Mesodermal cell (in vitro differentiated cells): ENCODE measurements around the gene POMT2. TPM values are rescaled to one million over a fixed set of nuclear protein-coding genes. Genes with fewer than 3 reads are reported as not detected.

Experiments
- H3K27ac ChIP-seq: 2 replicates; pipeline ENCODE4 v1.7.0; 2013; ENCODE audit warnings: mild to moderate bottlenecking, low read depth, low read length, moderate library complexity; ENCODE audit not compliant: severe bottlenecking
- H3K36me3 ChIP-seq: 2 replicates; pipeline ENCODE4 v1.7.1; 2013; ENCODE audit warnings: mild to moderate bottlenecking, low read length, moderate library complexity; ENCODE audit not compliant: control insufficient read depth, insufficient read depth
- H3K4me1 ChIP-seq: one replicate; pipeline ENCODE4 v1.7.1; 2013; ENCODE audit warnings: mild to moderate bottlenecking, low read length; ENCODE audit not compliant: insufficient read depth, control insufficient read depth, poor library complexity, severe bottlenecking
- H3K4me3 ChIP-seq: 2 replicates; pipeline ENCODE4 v1.7.0; 2013; ENCODE audit warnings: low read length, control low read depth, mild to moderate bottlenecking; ENCODE audit not compliant: insufficient read depth, poor library complexity, severe bottlenecking; ENCODE audit errors: extremely low read depth
- H3K9me3 ChIP-seq: 2 replicates; pipeline ENCODE4 v1.7.1; 2013; ENCODE audit warnings: mild to moderate bottlenecking, low read length, moderate library complexity; ENCODE audit not compliant: control insufficient read depth
- WGBS, 2 experiments: methylation state at CpG; one replicate each; pipeline ENCODE4 v1.1.5; 2013; ENCODE audit warnings: missing lambda C conversion rate in 2 of 2; ENCODE audit not compliant: insufficient coverage in 2 of 2; 5-methylcytosine and 5-hydroxymethylcytosine counted together
- polyA plus RNA-seq, 2 experiments: library from polyadenylated mRNA; stranded (reverse); fragments of 50-300 nt; gene quantifications; one replicate each; pipeline ENCODE4 v1.2.3, GENCODE V29; 2013

POMT2 gene, protein sequence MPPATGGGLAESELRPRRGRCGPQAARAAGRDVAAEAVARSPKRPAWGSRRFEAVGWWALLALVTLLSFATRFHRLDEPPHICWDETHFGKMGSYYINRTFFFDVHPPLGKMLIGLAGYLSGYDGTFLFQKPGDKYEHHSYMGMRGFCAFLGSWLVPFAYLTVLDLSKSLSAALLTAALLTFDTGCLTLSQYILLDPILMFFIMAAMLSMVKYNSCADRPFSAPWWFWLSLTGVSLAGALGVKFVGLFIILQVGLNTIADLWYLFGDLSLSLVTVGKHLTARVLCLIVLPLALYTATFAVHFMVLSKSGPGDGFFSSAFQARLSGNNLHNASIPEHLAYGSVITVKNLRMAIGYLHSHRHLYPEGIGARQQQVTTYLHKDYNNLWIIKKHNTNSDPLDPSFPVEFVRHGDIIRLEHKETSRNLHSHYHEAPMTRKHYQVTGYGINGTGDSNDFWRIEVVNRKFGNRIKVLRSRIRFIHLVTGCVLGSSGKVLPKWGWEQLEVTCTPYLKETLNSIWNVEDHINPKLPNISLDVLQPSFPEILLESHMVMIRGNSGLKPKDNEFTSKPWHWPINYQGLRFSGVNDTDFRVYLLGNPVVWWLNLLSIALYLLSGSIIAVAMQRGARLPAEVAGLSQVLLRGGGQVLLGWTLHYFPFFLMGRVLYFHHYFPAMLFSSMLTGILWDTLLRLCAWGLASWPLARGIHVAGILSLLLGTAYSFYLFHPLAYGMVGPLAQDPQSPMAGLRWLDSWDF
- 31.0 TPM for polyA plus RNA-seq (2013, experiment 1 of 2)
- 27.6 TPM for polyA plus RNA-seq (2013, experiment 2 of 2)

DNA sequence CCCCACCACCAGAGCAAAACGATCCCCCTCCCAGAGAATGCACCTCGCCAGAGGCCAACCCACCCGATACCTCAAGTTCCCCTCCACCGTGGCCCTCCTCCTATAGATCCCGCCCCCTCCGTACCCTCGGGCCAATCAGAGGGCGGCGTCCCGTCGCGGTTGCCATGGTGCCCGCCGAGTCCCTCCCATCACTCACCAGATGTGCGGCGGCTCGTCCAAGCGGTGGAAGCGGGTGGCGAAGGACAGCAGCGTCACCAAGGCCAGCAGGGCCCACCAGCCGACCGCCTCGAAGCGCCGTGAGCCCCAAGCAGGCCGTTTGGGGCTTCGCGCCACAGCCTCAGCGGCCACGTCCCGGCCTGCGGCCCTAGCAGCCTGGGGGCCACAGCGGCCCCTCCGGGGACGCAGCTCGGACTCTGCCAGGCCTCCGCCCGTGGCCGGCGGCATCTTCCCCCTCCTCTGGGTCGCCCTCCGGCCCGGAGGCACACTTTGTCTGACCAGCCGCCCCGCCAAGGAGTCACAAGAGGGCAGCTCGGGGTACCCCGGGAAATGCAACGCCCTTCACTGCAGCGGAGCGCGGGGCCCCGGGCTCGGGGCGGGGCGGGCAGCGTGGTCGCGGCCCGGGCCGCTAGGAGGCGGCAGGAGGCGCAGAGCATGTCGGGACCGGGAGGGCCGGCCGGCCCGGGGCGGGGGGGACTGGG lies at the start of gene POMT2:
Gene POMT2 (minus strand): TSS at position 646 of the 698 bp plus-strand sequence. CDS start 202 bp downstream, at position 444.
- H3K4me1 ChIP-seq: peaks cover 11% of the 10 kb centered on the region
- H3K36me3 ChIP-seq: no peaks in the 10 kb centered on the region
- no peaks in the 10 kb centered on the region for H3K9me3 ChIP-seq
- WGBS, 2 experiments: 0 to 1% methylated on average over 33 to 36 of the region's 69 CpGs
- H3K4me3 ChIP-seq: peak within 1 kb of the TSS; percentile 99
- H3K27ac ChIP-seq: peak within 1 kb of the TSS; percentile 98

DNA sequence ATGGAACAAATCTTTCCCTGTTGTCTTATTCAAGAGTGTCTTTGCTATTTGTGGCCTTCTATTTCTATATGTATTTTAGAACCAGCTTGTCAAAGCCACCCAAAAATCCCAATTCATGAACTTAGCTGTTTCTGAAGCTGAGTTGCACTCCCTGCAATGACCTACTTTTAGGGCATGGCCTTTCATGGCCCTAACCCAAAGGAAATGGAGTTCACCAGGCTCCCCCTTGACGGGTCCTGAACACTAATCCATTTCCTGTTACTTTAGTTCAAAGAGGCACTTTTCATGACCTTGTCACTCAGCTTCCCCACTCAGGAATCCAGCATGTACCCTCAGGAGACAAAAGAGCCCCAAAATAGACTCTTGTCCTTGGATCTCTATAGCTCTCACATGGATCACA lies 48.6 kb upstream of the POMT2 start:
- Histone ChIP-seq H3K36me3 (no peaks in the 10 kb centered on the region), H3K9me3 (no peaks in the 10 kb centered on the region), H3K4me1 (no peaks in the 10 kb centered on the region), H3K27ac (no peak overlapping the region), H3K4me3 (no peak overlapping the region)
- 71 to 100% methylated on average over 1 of the region's 1 CpG for WGBS, 2 experiments

DNA sequence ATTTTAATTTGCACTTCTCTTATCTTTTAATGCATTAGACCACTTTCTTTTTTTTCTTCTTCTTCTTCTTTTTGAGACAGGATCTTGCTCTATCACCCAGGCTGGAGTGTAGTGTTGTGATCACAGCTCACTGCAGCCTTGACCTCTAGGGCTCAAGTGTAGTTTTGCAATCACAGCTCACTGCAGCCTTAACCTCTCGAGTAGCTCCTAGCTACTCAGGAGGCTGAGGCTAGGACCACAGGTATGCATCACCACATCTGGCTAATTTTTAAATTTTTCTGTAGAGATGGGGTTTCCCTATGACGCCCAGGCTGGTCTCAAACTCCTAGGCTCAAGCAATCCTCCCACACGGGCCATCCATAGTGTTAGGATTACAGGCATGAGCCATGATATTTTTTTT lies 43.5 kb upstream of the POMT2 start:
- 95 to 100% methylated on average over 1 to 3 of the region's 3 CpGs for WGBS, 2 experiments
- Histone ChIP-seq H3K9me3 (no peaks in the 10 kb centered on the region), H3K36me3 (no peaks in the 10 kb centered on the region), H3K4me1 (no peaks in the 10 kb centered on the region), H3K27ac (no peak overlapping the region), H3K4me3 (no peak overlapping the region)

DNA sequence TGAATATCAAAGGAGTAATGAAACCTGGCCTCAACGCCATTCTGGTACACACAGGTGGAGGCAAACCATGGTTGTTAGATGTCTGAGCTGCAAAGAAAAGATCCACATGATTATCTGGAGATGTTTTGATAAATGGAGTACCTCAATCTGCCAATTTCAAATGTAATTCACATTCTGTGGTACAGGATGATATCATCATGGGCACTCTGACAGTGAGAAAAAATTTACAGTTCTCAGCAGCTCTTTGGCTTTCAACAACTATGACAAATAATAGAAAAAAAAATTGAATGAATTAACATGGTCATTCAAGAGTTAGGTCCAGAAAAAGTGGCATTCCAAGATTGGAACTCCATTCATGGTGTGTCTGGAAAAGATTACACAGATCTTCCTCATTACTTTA lies 38.9 kb upstream of the POMT2 start:
- 100% methylated on average over 1 of the region's 1 CpG; no CpG with 5 or more reads in 1 of the 2 experiments for WGBS, 2 experiments
- Histone ChIP-seq H3K4me1 (no peaks in the 10 kb centered on the region), H3K36me3 (no peaks in the 10 kb centered on the region), H3K27ac (no peak overlapping the region), H3K9me3 (no peaks in the 10 kb centered on the region), H3K4me3 (no peak overlapping the region)

DNA sequence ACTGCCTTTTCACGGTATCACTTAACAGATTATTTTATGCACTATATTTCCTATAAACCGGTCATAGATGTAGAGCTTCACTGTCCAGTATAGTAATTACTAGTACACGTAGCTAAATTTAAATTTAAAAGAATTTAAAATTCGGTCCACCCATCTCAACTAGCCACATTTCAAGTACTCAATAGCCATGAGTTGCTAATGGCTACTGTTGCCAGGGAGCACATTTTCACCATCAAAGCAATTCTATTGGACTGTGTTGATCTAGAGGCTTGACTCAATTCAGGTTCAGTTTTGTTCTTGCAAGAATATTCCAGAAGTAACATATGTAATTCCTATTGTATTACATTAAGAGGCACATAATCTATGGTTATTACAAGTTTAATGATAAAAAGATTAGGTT lies 36.2 kb upstream of the POMT2 start:
- H3K4me1 ChIP-seq: no peaks in the 10 kb centered on the region
- no CpG with 5 or more reads among the region's 4 CpGs for WGBS, 2 experiments

DNA sequence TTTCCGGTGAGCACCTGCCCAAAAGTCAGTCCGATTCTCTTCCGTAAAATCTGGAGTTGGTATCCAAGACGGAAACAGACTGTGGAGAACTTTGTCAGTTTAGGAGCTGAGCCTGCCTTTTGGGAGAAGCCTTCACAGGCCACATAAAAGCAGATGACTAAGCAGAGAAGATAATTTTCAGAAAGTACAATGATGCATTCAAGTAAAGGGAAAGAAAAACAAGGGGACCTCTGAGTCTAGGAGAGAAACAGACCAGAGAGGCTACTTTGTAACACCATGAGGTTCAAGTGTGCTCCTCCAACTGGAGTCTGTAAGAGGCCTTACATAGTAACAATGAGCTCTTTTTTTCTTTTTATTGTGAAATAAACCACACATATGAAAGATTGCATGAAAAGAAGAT lies 35.1 kb upstream of the POMT2 start:
- Histone ChIP-seq H3K27ac (no peak overlapping the region), H3K36me3 (no peaks in the 10 kb centered on the region), H3K4me1 (no peaks in the 10 kb centered on the region), H3K4me3 (no peak overlapping the region), H3K9me3 (no peaks in the 10 kb centered on the region)
- 90 to 100% methylated on average over 4 of the region's 4 CpGs for WGBS, 2 experiments

More for the DNA sequence above, 36.2 kb upstream of the POMT2 start:
- Histone ChIP-seq H3K36me3 (no peaks in the 10 kb centered on the region), H3K27ac (no peak overlapping the region), H3K9me3 (no peaks in the 10 kb centered on the region), H3K4me3 (no peak overlapping the region)

DNA sequence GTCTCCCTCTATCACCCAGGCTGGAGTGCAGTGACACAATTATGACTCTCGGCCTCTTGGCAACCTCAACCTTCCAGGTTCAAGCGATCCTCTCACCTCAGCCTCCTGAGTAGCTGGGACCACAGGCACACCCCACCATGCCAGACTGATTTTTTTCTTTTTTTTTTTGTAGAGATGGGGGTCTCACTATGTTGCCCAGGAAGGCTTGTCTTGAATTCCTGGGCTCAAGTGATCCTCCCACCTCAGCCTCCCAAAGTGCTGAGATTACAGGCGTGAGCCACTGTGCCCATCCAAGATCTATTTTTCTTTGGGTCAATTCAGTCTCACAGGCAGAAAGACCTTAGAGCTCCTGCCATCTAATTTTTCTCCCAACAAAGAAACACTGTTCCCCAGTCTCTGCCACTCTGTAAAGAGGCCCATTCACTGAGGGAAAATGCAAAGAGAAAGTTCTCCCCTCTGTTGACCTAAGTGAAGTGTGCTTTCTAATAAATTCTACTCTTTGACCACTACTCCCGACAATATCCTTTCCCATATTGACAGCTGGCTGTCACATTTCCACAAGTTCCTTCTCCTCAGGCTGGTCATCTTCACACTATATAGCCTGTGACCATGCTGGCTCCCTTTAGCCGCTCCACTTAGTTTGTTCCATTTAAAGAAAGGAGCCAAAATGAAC lies 32.9 kb upstream of the POMT2 start:
- Histone ChIP-seq H3K36me3 (peaks cover 3% of the 10 kb centered on the region), H3K27ac (no peak overlapping the region), H3K4me3 (no peak overlapping the region), H3K9me3 (no peaks in the 10 kb centered on the region), H3K4me1 (no peaks in the 10 kb centered on the region)
- WGBS, 2 experiments: 91 to 97% methylated on average over 3 to 5 of the region's 5 CpGs

DNA sequence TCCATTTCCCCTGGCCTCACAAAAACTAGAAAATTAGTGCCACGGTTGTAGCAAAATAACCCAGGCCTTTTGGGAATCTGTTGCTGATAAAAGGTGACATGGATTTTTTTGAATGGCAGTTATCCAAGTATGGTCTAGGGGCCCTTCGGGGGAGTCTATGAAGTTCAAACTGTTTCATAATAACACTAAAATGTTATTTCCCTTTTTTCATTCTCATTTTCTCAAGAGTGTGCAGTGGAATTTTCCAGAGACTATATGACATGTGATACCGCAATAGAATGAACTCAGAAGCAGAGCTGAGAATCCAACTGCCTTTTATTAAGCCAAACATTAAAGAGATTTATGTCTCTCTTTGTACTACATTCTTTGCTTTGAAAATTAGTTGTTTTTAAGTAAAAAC lies 27.1 kb upstream of the POMT2 start:
- Histone ChIP-seq H3K4me3 (no peak overlapping the region), H3K36me3 (peaks cover 20% of the 10 kb centered on the region), H3K27ac (no peak overlapping the region), H3K9me3 (no peaks in the 10 kb centered on the region), H3K4me1 (no peaks in the 10 kb centered on the region)
- WGBS, 2 experiments: 100% methylated on average over 1 of the region's 3 CpGs

DNA sequence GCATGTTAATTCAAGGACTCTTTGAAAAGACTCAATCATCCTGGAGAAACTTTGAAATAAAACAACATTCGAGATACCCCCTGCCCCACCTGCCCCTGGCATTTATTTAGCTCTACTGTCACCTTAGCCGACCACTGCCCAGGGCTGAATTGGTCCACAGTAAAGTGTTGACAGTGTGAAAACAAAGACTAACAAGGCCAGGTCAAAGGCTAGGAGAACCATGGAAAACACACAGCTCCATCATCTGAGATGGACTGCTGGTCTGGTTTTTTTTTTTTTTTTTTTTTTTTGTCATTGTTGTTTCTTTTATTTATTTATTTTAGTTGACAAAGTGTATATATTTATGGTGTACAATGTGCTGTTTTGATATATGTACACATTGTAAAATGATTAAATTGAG lies 25.8 kb upstream of the POMT2 start:
- H3K4me3 ChIP-seq: no peak overlapping the region
- no peaks in the 10 kb centered on the region for H3K9me3 ChIP-seq
- peaks cover 25% of the 10 kb centered on the region for H3K36me3 ChIP-seq
- 100% methylated on average over 1 of the region's 2 CpGs for WGBS, 2 experiments
- no peaks in the 10 kb centered on the region for H3K4me1 ChIP-seq
- no peak overlapping the region for H3K27ac ChIP-seq

DNA sequence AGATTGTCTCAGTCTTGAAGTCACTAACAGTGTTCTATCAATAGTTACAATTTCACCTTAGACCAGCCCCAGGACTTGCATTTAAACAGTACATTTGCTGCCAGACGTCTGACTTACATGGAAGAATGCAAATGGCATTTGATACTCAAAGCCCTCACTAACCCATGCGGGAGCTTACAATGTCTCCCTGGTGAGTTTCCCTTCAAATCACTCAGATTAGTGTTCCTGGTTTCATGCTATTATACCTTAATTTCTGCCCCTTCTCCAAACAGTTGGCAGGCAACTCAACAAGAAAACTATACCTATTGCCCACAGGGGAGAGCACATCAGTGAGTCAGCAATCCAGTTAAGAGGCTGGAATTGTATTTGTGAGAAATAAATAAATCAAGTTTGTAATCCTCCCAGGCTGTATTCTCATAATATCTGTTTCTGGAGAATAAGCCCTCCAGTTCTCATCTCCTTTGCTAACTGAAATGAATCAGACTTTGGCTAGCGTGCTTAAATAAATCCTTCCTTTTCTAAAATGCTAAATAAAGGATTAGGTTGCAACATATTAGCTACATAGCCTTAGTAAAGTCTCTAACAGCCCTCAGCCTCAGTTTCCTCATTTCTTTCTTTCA lies 23.8 kb upstream of the POMT2 start:
- Histone ChIP-seq H3K4me1 (no peaks in the 10 kb centered on the region), H3K36me3 (peaks cover 43% of the 10 kb centered on the region), H3K27ac (no peak overlapping the region), H3K4me3 (no peak overlapping the region), H3K9me3 (no peaks in the 10 kb centered on the region)
- whole genome bisulfite sequencing, 2 experiments: 58 to 74% methylated on average over 2 of the region's 3 CpGs
